ENCODE results near the gene TMEM229B. TPM values are rescaled to one million over a fixed set of nuclear protein-coding genes. Genes with fewer than 3 reads are reported as not detected.
A peak's percentile ranks its signal among the peaks of the same experiment; 100 is the strongest.

The TMEM229B gene
- total RNA-seq, 1 experiment from 2014 or later, result 3.1 TPM

DNA sequence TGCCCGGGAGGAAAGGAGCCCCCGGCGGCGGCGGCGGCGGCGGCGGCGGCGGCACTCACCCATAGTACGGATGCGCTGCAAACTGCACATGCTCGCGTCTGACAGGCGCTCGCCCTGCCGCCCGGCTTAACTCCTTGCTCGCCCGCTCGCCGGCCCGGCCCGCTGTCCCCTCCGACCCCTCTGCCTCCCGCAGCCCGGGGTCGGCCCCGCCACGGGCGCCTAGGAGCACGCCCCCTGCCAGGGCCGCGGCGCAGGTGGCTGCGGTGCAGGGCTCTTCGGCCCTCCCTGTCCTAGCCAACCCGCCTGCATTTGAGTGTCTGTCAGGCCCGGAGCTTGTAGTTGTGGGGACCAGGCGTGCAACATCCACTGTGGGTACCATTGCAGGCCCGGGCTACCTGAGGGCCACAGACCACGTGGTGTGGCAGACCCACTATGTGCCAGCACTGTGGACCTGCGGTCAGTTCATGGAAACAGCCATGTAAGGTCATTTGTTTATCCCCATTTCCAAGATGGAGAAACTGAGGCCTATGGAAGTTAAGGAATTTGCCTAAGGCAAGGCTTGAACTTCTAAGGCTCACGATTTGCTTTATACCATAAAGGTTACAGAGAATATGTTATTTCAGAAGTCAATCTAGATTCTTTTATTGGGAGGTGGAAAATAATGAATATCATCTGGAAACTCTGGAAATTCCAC is 27.0 kb upstream of the TMEM229B start:
- DNase-seq (ENCODE audit: low spot score), result no peak

DNA sequence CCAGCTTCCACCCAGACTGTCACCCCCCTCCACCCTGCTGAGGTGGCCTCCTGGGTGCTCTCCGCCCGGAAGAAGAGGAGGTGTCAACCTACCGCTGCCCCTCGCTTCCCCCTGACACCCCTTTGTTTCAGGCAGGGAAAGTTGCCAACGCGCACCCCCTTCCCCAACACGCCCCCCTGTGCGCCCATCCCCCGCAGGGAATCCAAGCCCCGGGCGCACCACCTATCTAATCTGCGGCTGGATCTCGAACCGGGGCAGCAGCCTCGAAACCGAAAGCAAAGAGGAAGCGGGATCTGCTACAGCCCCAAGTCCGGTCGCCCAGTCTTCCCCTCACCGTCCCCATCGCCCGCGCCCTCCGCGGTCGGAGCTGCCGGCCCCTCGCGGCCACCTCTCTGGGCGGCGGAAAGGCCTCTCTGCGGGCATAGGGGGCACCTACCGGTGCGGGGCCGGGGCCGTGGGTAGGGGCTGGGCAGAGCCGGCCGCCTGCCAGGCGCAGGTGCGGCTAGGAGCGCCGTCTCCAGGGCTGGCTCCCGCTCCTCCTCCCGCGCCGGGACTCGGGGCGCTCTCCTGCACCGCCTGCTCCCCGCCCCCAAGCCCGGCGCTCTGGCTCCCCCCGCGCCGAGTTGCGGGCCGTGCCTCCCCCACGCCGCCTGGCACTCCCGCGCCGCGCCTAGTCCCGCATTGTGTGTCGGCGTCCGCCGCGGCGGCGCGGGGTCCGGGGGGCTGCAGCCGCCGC is 26.3 kb upstream of the TMEM229B start:
- peak; percentile 13 for DNase-seq (ENCODE audit: low spot score)

DNA sequence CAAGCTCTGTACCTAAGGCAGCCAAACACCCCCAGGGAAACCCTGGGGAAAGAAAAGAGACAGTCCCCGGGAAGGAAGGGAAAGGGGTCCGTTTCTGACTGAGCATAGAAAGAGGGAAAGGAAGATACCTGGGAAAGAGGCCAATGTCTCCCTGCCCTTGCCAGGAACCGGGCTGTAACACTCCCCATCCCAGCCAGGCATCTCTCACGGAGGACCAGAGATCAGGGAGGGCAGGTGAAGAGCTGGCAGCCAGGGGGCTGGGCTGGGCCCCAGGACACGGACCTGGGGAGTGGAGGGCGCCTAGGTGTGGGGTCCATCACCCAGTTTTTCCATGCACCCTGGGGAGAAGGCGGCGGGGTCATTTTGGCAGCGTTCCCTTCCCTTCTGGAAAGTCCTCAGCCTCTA is 25.7 kb upstream of the TMEM229B start:
- no peak for DNase-seq (ENCODE audit: low spot score)

DNA sequence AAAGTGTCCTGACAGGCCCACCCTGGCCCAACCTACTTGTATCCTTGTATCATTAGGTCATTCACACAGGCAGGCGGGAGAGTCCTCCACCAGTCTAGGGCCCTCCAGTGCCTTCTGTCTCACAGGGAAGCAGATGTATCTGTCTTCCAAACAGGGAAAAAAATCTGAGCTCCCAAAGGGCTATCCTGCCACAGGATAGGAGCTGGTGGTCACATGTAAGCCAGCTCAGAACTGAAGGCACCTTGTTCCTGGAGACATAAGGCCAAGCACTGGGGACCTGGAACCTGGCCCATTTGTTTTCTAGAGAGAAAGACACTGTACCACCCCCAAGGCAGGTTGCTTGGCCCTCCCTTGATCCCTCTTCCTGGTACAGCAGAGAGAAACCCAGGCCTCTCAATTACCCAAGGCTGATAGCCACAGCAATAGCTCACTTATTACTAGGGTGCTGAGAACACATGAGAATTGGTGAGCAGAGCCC is 25.1 kb upstream of the TMEM229B start:
- no peak for DNase-seq (ENCODE audit: low spot score)

- no peak for DNase-seq (ENCODE audit: low spot score)
Measured at GRCh38 chr14:67512463-67513310, 24.2 kb upstream of the TMEM229B start.

DNA sequence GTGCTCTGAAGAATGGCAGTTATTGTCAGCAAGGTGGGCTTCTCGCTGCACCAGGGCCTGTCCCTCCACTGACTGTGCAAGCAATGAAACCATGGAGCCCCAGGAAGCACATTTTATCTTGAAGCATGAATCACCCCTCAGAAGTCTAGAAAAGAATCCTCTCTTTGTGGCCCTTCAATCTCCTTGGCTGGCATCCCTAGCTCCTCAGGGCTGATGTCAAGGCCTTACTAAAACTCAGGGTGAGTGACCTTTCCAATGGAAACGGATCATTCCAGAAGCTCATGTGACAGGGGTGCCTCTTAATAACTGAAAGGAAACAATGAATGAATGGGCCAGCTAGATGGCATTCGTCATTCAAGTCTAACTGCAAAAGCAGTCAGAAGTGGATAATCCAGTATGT is 22.3 kb upstream of the TMEM229B start:
- DNase-seq (ENCODE audit: low spot score), result peak; percentile 13

DNA sequence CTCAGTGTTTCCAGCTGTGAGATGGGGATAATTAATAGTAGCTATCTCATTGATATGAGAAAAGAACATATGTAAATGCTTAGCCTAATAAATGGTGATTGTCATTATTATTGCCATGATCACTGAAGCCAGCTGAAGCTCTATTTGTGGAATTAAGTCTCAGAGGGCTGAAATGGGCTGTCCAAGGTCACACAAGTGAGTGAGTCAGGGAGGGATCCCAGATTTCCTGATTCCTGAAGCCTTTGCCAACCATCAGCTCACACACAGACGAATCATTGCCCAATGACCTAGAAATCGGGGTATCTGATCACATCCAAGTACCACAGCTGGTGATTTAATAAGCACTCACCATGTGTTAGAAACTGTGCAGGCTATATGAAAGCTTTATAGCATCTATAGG is 21.6 kb upstream of the TMEM229B start:
- no peak for DNase-seq (ENCODE audit: low spot score)

- DNase-seq (ENCODE audit: low spot score), result no peak
Measured at GRCh38 chr14:67508956-67509355, 20.4 kb upstream of the TMEM229B start.

DNA sequence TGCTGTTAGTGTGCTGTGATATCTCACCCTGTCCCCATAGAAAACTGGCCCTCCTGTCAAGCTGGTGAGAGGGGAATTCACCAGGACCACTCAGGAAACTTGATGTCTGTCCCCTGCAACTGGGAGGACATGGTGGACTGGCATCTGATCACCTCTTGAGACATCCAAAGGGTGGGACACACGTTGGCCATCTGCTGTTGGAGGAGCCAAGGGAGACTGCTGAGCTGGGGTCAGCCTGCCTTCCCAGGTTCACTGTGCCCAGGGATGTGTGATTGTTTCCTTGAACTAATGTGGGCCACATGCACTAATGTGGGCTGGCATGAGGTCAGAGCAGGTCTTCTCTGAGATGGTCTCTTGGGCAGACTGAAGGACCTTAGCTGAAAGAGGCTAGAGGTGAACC is 16.7 kb upstream of the TMEM229B start:
- DNase-seq (ENCODE audit: low spot score), result no peak

DNA sequence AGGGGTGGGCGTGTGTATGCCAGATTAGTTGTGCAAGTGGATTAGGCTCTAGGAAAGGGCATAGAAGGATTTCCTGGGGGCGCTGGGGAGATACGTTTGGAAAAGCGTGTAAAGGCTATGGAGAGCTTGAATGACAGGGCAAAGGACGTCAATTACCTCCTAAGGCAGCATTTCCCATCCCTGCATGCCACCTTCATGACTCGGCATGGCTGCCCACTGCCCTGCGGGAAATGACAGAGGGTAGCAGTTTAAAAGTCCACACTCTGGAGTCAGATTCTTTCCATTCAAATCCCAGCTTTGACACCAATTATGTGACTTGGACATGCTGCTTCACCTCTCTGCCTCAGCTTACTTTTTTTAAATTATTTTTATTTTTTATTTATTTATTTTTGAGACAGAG is 14.8 kb upstream of the TMEM229B start:
- DNase-seq (ENCODE audit: low spot score), result no peak

DNA sequence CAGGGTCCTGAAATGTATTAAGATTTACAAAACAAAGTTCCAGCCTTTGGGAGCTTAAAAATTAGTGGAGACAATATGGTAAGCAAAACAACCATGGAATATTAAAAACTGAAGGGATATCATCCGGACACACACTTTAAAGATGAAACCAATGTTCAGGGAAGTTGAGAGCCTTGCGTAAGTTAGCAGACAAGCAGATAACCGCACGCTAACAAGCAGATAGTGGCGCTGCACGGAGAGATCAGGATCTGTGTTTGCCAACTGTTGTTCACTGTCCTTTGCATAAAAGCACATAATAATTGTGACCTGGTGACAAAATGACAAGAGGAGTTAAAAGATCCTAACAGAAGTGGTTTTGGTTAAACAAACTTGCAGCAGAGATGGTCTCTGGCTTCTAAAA is 14.3 kb upstream of the TMEM229B start:
- no peak for DNase-seq (ENCODE audit: low spot score)

- DNase-seq (ENCODE audit: low spot score), result no peak
Measured at GRCh38 chr14:67501670-67502069, 13.1 kb upstream of the TMEM229B start.

GRCh38 chr14:67500981-67501380 is 12.5 kb upstream of the TMEM229B start:
- no peak for DNase-seq (ENCODE audit: low spot score)

DNA sequence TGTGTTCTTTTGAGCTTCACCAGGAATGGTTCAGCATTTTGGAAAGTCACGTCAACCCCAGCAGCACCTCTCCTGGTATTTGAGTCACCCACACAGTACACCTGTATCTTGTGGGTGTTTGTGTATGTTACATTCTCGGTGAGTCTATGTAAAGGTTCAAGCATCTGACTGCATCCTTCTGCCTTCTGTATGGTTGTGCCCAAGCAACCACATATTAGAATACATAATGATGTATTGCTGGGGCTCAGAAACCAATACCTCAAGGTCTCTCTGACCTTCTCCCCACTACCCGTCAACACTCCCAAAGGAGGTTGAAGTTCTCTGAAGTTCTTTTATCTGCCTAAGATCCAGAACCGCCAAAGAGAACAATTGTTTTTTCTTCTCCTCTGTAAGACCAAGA is 9.2 kb upstream of the TMEM229B start:
- no peak for DNase-seq (ENCODE audit: low spot score)

- DNase-seq (ENCODE audit: low spot score), result no peak
Measured at GRCh38 chr14:67497216-67497615, 8.7 kb upstream of the TMEM229B start.

DNA sequence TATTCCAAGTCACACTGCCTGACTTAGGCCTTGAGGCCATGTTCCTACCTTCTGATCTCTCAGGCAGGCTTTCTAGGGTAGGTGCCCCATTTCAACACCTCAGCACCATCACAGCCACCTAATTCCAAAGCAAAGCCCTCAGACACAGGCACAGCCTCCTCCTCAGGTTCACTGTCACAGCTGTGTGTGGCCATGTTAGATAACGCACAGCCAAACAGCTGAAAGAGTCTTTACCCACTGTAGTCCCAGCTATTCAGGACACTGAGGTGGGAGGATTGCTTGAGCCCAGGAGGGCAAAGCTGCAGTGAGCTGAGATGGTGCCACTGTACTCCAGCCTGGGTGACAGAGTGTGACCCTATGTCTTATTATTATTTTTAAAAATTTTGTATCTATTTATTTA is 7.3 kb upstream of the TMEM229B start:
- no peak for DNase-seq (ENCODE audit: low spot score)

GRCh38 chr14:67493092-67493717 is 4.7 kb upstream of the TMEM229B start:
- DNase-seq (ENCODE audit: low spot score), result no peak

DNA sequence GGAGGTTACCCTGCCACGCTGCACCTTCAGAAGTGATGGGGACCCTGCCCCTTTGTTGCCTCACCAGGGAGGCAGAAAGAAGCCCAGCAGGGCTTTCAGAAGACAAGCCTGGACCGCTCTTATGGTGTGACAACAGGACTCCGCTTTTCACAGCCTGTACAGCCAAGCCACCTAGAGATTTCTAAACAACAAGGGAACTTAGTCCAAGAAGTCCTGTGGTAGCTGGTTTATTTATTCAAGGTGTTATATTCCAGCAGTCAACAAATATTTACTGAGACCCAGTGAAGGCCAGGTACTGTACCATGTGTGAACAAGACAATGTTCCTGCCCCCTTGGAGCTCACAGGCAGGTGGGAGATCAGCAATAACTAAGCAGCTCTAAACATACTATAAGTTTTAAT is 4.0 kb upstream of the TMEM229B start:
- no peak for DNase-seq (ENCODE audit: low spot score)

- no peak for DNase-seq (ENCODE audit: low spot score)
Measured at GRCh38 chr14:67491741-67492507, 3.4 kb upstream of the TMEM229B start.

DNA sequence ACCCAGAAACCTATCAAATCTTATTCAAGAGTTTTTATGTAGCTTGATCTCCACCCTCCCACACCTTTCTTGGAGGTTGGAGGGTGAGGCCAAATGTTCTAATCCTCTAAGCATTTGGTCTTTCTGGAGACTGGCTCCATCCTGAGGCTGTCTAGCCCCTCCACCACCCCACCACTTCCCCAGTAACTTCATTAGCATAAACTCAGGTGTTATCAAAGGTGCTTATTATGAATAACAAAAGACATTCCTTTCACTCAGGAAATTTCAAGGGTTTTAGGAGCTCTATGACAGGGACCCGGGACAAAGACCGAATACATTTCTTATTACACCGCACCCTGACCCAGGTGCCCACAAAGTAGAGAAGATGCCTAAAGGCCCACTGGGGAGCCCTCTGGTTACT is 2.8 kb upstream of the TMEM229B start:
- no peak for DNase-seq (ENCODE audit: low spot score)

- no peak for DNase-seq (ENCODE audit: low spot score)
Measured at GRCh38 chr14:67490196-67490595, 1.7 kb upstream of the TMEM229B start.

Data from A172 (cell line).